HPDE6-E6E7 (cell line): ENCODE data around the gene DALRD3.

ENCODE experiments used
- DNase-seq: peaks from one replicate; pipeline ENCODE4 v3.0.0; 2011; ENCODE audit warnings: missing footprints; ENCODE audit errors: extremely low spot score

The DALRD3 gene, protein sequence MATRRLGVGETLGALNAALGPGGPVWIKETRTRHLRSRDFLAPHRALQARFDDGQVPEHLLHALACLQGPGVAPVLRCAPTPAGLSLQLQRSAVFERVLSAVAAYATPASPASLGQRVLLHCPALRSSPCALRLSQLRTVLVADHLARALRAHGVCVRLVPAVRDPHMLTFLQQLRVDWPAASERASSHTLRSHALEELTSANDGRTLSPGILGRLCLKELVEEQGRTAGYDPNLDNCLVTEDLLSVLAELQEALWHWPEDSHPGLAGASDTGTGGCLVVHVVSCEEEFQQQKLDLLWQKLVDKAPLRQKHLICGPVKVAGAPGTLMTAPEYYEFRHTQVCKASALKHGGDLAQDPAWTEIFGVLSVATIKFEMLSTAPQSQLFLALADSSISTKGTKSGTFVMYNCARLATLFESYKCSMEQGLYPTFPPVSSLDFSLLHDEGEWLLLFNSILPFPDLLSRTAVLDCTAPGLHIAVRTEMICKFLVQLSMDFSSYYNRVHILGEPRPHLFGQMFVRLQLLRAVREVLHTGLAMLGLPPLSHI

GRCh38 chr3:49017971-49018706 lies at the start of gene DALRD3:
Gene DALRD3, minus strand, starts transcription at chr3:49018580. Its CDS starts 16 bp downstream, at chr3:49018564.
- DNase-seq: no peak

DNA sequence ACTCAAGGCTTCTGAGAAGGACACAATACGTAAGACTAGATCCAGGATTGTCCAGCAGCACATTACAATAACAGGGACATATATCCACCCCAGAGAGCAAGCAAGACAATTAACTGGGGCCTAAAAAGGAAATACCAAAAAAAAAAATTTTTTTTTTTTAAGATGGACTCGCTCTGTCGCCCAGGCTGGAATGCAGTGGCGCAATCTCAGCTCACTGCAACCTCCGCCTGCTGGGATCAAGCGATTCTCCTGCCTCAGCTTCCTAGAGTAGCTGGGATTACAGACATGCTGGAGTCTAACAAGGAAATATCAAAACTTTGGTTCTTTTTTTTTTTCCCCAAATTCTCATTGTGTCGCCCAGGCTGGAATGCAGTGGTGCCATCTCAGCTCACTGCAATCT lies 39.6 kb upstream of the DALRD3 start:
- no peak for DNase-seq

GRCh38 chr3:49057268-49057667 lies 38.9 kb upstream of the DALRD3 start:
- no peak for DNase-seq

GRCh38 chr3:49054344-49054862 lies 36.0 kb upstream of the DALRD3 start:
- no peak for DNase-seq

- DNase-seq: no peak
Observed at GRCh38 chr3:49053543-49053942, 35.2 kb upstream of the DALRD3 start.

DNA sequence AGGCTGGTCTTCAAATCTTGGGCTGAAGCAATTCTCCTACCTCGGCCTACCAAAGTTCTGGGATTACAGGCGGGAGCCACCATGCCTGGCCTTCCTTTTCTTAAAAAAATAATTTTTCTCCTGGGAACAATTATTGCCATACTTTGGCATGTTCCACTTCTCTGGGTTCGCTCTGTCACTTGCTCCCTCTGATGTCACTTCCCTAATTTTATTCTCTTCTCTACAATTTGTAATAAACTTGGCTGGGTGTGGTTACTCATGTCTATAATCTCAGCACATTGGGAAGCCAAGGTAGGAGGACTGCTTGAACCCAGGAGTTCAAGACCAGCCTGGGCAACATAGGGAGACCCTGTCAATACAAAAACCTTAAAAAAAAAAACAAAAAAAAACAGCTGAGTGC lies 16.9 kb upstream of the DALRD3 start:
- DNase-seq: no peak

- no peak for DNase-seq
Observed at GRCh38 chr3:49034650-49035049, 16.3 kb upstream of the DALRD3 start.

DNA sequence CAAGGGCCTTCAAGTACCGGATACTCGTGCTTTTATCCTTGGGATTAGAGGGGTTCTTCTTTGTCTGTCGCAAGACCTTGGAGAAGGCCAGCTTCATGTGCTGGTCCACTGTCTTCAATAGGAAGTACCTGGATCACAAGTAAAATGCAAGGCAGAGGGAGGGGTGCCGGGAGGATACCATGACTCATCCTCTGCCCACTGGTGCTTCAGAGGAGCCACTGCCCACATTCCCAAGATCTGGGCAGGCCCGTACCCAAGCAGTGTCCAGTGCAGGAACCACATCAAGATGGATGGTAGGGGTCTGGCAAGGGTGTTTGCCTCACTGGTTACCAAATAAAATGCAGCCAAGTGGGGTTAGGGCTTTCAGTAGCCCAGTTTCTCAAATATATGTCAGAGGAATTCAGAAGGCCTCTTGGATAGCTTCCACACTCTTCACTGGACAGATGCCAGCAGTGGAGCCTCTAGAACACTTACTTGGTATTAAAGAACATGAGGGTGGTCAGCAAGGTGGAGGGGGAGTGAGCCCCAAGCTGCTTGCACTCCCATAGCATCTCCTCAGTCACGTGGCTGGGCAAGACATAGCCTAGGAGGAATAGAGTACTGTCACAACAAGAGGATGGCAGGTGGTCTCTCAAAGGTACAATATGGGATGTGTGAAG lies 14.4 kb upstream of the DALRD3 start:
- no peak for DNase-seq

DNA sequence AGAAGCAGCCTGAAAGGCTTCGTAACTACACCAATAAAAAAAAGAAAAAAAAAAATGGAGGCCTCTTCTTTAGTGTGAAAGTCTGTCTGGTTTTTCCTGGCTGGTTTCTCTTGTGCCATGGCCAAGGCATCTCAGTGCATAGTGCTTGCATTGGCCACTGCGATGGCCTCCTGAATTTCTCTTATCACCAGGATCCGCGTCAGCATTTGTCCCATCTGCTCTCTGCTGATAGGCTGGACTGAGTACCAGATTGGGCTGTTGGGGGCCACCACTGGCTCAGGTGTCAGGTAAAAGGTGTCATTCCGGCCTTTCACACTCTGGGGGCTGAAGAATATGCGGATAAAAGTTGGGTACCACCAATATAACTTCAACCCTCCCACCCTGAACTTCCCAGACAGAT lies 11.9 kb upstream of the DALRD3 start:
- DNase-seq: no peak

- no peak for DNase-seq
Observed at GRCh38 chr3:49029563-49029884, 11.1 kb upstream of the DALRD3 start.

DNA sequence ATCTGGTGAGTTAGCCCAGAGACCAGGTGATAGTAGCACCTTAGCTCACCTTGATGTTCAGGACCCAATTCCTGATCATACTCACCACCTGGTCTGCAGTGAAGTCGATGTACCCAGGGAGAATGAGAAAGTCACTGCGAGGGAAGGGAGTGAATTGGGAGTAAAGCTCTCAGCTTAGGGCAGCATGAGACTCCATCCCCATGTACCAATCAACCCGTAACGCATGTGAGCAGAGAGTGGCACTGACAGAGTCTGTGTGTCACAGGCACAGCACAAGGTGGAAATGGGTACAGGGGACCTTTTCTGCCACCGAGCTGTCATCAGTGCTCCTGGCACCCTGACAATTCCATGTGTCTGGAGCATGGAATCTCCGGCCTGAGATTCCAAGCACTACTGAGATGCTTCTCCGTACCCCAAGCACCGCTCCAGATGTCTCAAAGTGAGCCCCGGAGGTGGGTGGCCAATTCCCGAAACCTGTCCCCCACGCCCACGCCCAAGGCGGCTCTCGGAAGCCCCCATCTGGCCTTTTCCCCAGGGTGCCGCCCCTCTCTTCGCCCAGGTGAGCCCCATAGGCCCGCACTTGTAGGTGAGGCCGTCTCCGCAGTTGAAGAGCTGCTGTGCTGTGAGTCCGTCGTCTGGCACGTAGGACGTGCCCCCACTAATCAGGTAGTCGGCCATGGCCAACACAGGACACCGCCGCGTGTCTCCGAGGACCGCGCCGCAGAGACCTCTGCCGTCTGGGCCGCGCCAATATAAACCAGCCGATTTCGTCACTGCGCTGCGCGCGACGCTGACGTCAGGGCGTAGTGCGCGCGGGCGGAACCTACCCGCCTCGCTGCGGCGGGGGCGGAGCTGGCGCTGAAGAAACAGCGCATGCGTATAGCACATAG lies 10.5 kb upstream of the DALRD3 start, which contains the start of gene IMPDH2:
TSS of gene IMPDH2 (minus strand) at position 726 of the 890 bp plus-strand sequence. CDS start at position 678, 48 bp downstream.
- DNase-seq: no peak

GRCh38 chr3:49028298-49028672 lies 9.9 kb upstream of the DALRD3 start:
- no peak for DNase-seq

DNA sequence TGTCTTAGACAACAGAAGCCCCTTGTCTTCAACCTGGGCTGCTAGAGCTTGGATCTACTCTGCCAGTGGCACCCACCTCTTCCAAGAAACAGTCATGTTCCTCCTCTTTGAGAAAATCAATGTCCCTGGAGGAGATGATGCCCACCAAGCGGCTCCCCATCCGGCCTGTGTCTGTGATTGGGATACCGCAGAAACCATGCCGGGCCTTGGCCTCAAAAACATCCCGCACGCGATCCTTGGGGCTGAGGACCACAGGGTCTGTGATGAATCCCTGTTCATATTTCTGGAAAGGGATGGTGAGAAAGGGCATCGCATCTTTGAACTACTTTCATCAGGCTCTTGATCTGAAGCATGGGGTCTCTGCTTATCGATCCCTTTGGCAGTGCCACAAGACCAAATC lies 9.3 kb upstream of the DALRD3 start:
- DNase-seq: no peak

GRCh38 chr3:49026536-49026935 lies 8.2 kb upstream of the DALRD3 start:
- DNase-seq: no peak

DNA sequence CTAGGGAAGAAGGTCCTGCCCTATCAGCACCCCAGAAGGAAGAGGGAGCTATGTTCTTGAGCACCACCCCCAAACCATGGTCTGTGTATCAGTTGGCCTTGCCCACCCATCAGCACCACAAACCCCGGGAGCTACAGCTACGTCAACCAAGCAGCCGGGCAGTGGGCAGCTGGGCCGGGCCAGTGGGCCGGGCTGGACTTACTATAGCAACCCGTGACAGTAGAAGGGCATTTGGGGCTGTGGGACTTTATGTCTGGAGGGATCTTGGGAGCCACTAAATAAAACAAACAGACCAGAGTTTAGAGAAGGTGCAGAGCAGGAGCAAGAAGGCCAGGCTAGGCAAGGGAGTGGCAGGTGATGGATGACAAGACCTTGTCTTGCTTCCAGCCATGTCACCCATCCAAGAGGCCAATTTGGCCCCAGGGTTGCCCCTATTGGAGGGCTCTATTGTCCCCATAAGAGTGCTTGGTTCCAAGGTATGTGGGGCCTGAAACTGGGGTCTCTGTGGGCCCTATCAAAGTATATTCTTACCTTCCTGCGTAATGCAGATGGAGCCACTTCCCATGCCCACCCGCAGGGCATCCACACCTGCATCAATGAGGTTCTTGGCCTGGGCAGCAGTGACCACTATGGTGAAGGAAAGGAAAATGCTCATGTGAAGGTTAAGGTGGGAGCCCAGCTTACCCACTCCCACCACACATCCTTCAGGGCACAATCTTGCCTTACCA lies 7.6 kb upstream of the DALRD3 start:
- no peak for DNase-seq

- no peak for DNase-seq
Observed at GRCh38 chr3:49025005-49025792, 6.8 kb upstream of the DALRD3 start.

DNA sequence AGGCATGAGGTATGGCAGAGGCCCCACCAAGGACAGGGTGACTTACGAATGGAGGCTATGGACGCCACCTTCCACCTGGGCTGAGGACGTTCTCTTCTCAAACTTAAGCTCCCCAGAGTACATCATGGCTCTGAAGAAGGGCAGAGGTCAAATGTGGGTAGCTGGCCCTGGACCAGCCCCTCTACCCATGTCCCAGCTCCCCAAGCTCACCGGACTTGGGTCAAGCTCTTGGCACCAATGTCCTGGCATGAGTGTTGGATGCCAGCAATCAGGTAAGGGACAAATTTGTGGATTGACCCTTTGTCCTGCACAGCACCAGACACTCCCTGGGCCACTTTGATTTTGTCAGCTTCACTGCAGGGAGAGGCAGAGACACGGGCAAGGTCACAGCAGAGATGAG lies 6.1 kb upstream of the DALRD3 start:
- DNase-seq: no peak

DNA sequence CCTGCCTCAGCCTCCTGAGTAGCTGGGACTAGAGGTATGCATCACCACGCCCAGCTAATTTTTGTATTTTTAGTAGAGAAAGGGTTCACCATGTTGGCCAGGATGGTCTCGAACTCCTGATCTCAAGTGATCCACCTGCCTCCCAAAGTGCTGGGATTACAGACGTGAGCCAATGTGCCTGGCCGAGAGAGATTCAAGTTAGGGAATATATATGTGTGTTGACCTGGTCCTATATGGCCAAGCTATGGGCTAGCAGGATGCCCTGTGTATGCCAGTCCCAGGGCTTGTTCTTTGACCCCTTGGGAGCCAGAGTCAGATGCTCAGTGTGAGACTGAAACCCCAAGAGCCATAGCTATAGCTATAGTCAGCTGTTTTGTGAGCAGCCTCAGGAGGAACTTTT lies 5.4 kb upstream of the DALRD3 start:
- no peak for DNase-seq

- DNase-seq: no peak
Observed at GRCh38 chr3:49022688-49023171, 4.3 kb upstream of the DALRD3 start.
